Measurements from ENCODE around the gene IFITM5. TPM values are rescaled to one million over a fixed set of nuclear protein-coding genes. Genes with fewer than 3 reads are reported as not detected.

The IFITM5 gene
- not detected in 5 replicates for total RNA-seq (2022; extraction: Qiagen RNA extraction)

GRCh38 chr11:299081-299891, at the start of gene IFITM5:
Gene IFITM5 (minus strand): TSS chr11:299526. CDS start chr11:299490, 36 bp downstream.

DNA sequence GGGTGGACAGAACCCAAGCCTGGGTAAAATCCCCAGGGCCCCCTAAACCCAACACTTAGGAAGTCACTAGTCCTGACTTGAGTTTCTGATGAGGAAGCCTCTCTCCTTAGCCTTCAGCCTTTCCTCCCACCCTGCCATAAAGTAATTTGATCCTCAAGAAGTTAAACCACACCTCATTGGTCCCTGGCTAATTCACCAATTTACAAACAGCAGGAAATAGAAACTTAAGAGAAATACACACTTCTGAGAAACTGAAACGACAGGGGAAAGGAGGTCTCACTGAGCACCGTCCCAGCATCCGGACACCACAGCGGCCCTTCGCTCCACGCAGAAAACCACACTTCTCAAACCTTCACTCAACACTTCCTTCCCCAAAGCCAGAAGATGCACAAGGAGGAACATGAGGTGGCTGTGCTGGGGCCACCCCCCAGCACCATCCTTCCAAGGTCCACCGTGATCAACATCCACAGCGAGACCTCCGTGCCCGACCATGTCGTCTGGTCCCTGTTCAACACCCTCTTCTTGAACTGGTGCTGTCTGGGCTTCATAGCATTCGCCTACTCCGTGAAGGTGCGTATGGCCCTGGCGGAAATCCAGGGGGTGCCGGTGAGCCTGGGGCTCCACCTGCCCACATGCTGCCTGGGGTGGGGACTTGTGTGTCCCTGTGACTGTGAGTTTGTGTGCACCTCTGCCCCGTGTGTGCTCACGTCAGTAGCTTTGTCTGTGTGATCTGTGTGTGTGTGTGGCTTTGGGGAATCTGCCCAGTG, 14.6 kb upstream of the IFITM5 start, which contains the start of gene IFITM1:
Gene IFITM1 (plus strand): TSS at position 254 of the 767 bp plus-strand sequence. CDS start 131 bp downstream, at position 385.

DNA sequence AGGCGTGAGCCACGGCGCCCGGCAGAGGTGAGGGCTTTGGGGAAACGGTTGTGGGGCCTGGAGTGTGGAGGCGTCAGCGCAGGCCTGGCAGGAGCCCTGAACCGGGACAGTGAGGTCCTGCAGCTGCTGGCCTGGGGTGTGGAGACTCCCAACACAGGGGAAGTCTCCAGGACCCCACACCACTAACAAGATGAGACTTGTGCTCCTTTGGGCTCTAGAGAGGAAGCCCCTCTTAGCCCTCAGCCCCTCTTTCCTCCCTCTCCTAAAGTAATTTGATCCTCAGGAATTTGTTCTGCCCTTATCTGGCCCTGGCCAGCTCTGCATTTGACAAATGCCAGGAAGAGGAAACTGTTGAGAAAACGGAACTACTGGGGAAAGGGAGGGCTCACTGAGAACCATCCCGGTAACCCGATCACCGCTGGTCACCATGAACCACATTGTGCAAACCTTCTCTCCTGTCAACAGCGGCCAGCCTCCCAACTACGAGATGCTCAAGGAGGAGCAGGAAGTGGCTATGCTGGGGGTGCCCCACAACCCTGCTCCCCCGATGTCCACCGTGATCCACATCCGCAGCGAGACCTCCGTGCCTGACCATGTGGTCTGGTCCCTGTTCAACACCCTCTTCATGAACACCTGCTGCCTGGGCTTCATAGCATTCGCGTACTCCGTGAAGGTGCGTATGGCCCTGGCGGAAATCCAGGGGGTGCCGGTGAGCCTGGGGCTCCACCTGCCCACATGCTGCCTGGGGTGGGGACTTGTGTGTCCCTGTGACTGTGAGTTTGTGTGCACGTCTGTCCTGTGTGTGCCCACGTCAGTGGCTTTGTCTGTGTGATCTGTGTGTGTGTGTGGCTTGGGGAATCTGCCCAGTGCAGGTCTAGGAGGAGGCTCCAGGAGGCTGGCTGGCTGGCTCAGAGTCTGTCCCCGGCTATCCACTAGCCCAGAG, 8.7 kb upstream of the IFITM5 start, which contains the start of gene IFITM2:
Gene IFITM2 (plus strand): TSS at position 51 of the 943 bp plus-strand sequence. CDS start 377 bp downstream, at position 428.

GRCh38 chr11:288478-289397, 10.6 kb downstream of the IFITM5 start, which contains the start of gene PGGHG:
Gene PGGHG (plus strand): TSS chr11:289126. CDS start chr11:289817, 691 bp downstream.

GRCh38 chr11:278001-278951, 21.1 kb downstream of the IFITM5 start, which contains the start of gene NLRP6:
Gene NLRP6 (plus strand): TSS chr11:278407. CDS start chr11:278570, 163 bp downstream.

Other genes with a start within 250 kb of the IFITM5 start
- gene SCGB1C1, start 106.4 kb downstream of the IFITM5 start, total RNA-seq (2022; extraction: Qiagen RNA extraction), result not detected in 5 replicates
- gene BET1L, start 92.1 kb downstream of the IFITM5 start, total RNA-seq (2022; extraction: Qiagen RNA extraction), result 38.1 to 45.7 TPM (median 44.2 TPM) in 5 replicates
- gene RIC8A, start 91.8 kb downstream of the IFITM5 start, total RNA-seq (2022; extraction: Qiagen RNA extraction), result 119 to 131 TPM (median 127 TPM) in 5 replicates
- gene SIRT3, start 63.2 kb downstream of the IFITM5 start, total RNA-seq (2022; extraction: Qiagen RNA extraction), result 18.7 to 23.5 TPM (median 22.9 TPM) in 5 replicates
- gene PSMD13, start 62.5 kb downstream of the IFITM5 start, total RNA-seq (2022; extraction: Qiagen RNA extraction), result 140 to 183 TPM (median 153 TPM) in 5 replicates
- gene NLRP6, start 21.1 kb downstream of the IFITM5 start, total RNA-seq (2022; extraction: Qiagen RNA extraction), result not detected in 5 replicates
- gene PGGHG, start 10.4 kb downstream of the IFITM5 start, total RNA-seq (2022; extraction: Qiagen RNA extraction), result 5.1 to 11.1 TPM (median 9.9 TPM) in 5 replicates
- gene IFITM2, start 8.3 kb upstream of the IFITM5 start, total RNA-seq (2022; extraction: Qiagen RNA extraction), result 55.1 to 67.8 TPM (median 66.9 TPM) in 5 replicates
- gene IFITM1, start 14.5 kb upstream of the IFITM5 start, total RNA-seq (2022; extraction: Qiagen RNA extraction), result 0.17 to 0.61 TPM (median 0.22 TPM) in 5 replicates
- gene IFITM3, start 21.3 kb upstream of the IFITM5 start, total RNA-seq (2022; extraction: Qiagen RNA extraction), result 23.7 to 32.8 TPM (median 29.5 TPM) in 5 replicates
- 7.8 to 18.0 TPM (median 14.8 TPM) in 5 replicates for gene B4GALNT4, start 70.0 kb upstream of the IFITM5 start, total RNA-seq (2022; extraction: Qiagen RNA extraction)
- gene PKP3, start 94.7 kb upstream of the IFITM5 start, total RNA-seq (2022; extraction: Qiagen RNA extraction), result 26.9 to 37.1 TPM (median 35.4 TPM) in 5 replicates
- 57.7 to 86.6 TPM (median 78.8 TPM) in 5 replicates for gene SIGIRR, start 115.5 kb upstream of the IFITM5 start, total RNA-seq (2022; extraction: Qiagen RNA extraction)
- gene ANO9, start 142.5 kb upstream of the IFITM5 start, total RNA-seq (2022; extraction: Qiagen RNA extraction), result 0.52 to 1.2 TPM (median 0.66 TPM) in 5 replicates
- gene PTDSS2, start 150.8 kb upstream of the IFITM5 start, total RNA-seq (2022; extraction: Qiagen RNA extraction), result 28.7 to 46.7 TPM (median 45.6 TPM) in 5 replicates
- gene RNH1, start 207.7 kb upstream of the IFITM5 start, total RNA-seq (2022; extraction: Qiagen RNA extraction), result 123 to 178 TPM (median 165 TPM) in 5 replicates
- gene HRAS, start 236.1 kb upstream of the IFITM5 start, total RNA-seq (2022; extraction: Qiagen RNA extraction), result 111 to 166 TPM (median 143 TPM) in 5 replicates
- 0.52 to 1.1 TPM (median 0.98 TPM) in 5 replicates for gene LRRC56, start 238.0 kb upstream of the IFITM5 start, total RNA-seq (2022; extraction: Qiagen RNA extraction)

Measured in A549 treated with dexamethasone at 1 μM for 4 hours (cell line).